Small intestine (tissue), 7 donors: Measurements from ENCODE around the gene CHD3. TPM values are rescaled to one million over a fixed set of nuclear protein-coding genes. Genes with fewer than 3 reads are reported as not detected.
"Not testable (repeated sequence)": the region's sequence is repeated elsewhere in the genome, so short reads cannot be mapped to it uniquely, and the experiment has no call there.

Source experiments
- DNase-seq, 2 donors: peaks; one replicate each; pipeline versions ENCODE4 v3.0.0 to v3.0.0-alpha.2; 2013
- FAIRE-seq: peaks from 2 replicates; lab custom pipeline; 2012; peaks lifted over from hg19 to GRCh38; lab: Jason Lieb, UNC
- H3K27ac ChIP-seq, 3 donors: one replicate each; pipeline ENCODE4 v1.5.1; 2013; ENCODE audit warnings: low read length in 2 of 3, mild to moderate bottlenecking in 2 of 3, control low read depth in 1 of 3, inconsistent platforms in 1 of 3, low read depth in 1 of 3, moderate library complexity in 1 of 3
- H3K27me3 ChIP-seq, 3 donors: one replicate each; pipeline ENCODE4 v1.6.1; 2013; ENCODE audit warnings: low read length in 3 of 3, inconsistent platforms in 1 of 3; ENCODE audit not compliant: control insufficient read depth in 3 of 3, insufficient read depth in 3 of 3
- H3K36me3 ChIP-seq, 3 donors: one replicate each; pipeline ENCODE4 v1.6.1; 2013; ENCODE audit warnings: low read length in 3 of 3, inconsistent platforms in 1 of 3, low read depth in 1 of 3, mild to moderate bottlenecking in 1 of 3, moderate library complexity in 1 of 3; ENCODE audit not compliant: control insufficient read depth in 3 of 3, insufficient read depth in 2 of 3
- H3K4me1 ChIP-seq, 3 donors: one replicate each; pipeline ENCODE4 v1.6.1; 2013; ENCODE audit warnings: low read length in 2 of 3, inconsistent platforms in 1 of 3, low read depth in 1 of 3, mild to moderate bottlenecking in 1 of 3, moderate library complexity in 1 of 3; ENCODE audit not compliant: control insufficient read depth in 3 of 3, insufficient read depth in 2 of 3
- H3K4me3 ChIP-seq, 3 donors: one replicate each; pipeline ENCODE4 v1.5.1; 2013; ENCODE audit warnings: low read length in 3 of 3, control low read depth in 1 of 3, inconsistent platforms in 1 of 3, low read depth in 1 of 3, mild to moderate bottlenecking in 1 of 3, moderate library complexity in 1 of 3
- H3K9me3 ChIP-seq, 2 donors: one replicate each; pipeline ENCODE4 v1.6.1; 2013; ENCODE audit warnings: low read depth in 1 of 2, low read length in 1 of 2; ENCODE audit not compliant: control insufficient read depth in 2 of 2, insufficient read depth in 1 of 2
- WGBS, 3 donors: extraction: QIAGEN DNeasy Blood & Tissue Kit; methylation state at CpG; one replicate each; pipeline ENCODE4 v1.1.7; 2013; 5-methylcytosine and 5-hydroxymethylcytosine counted together
- polyA plus RNA-seq, 4 donors: library from polyadenylated mRNA; stranded (reverse) in 3 of 4; unstranded in 1 of 4; fragments of 200-250 nt in 3 of 4; fragments of 120-200 nt in 1 of 4; gene quantifications; one replicate each; pipeline versions ENCODE4 v1.2.1 to v1.2.3, GENCODE V29; 2013
- donor health status: healthy with polysubstance abuse.
- donor health status: control.
- donor health status: control.
- donor health status: Bipolar disorder and iron deficiency.
- donor health status: healthy.

CHD3 gene
- polyA plus RNA-seq, 4 donors = 23.7 to 60.4 (median 36.7) TPM

DNA sequence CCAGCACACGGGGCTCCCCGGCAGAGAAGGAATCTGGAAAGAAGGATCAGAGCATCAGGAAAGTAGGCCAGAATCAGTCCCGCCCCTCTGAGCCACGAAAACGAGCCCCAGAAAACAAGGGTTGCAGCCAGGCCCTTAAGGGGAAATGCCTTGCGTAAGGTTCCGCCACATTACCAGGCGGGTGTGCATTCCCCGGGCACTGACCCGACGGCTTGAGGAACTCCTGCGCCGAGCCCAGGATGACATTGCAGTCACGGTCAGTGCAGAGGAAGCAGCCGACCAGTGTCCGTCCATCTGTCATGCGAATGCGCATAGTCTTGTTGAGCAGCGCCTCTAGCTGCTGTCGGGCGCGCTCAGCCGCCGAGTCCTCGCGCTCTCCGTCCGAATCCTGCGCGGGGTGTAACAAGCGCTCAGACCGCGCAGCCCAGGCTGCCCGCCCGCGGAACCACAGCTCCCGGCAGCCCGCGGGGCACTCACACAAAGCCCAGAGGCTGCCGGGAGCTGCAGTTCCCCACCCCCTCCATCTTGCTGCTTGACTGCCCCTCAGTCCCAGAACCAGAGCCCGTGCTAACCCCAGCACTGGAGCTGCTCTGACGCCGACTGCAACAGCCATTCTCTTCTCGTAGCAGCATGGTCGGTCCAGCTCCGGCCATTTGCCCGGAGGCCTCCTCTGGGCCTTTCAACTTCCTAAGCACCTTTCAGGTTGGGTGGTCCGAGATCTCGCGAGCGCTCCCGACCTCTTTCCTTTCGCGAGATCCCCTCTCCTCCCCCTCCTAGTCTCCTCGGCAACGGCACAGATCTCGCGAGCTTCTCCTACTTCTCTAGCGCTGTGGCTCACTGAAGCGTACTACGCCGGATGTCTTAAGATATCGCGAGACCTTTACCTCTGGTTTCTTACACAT lies 31.5 kb upstream of the CHD3 start, which contains the start of gene NAA38:
Gene NAA38 (minus strand): TSS at position 749 of the 902 bp plus-strand sequence. CDS start 96 bp downstream, at position 653.
- H3K4me1 ChIP-seq = peaks cover 0 to 32% (median 4%) of the 10 kb centered on the region in 3 donors
- H3K27ac ChIP-seq = peak within 1 kb of the TSS; percentile 50 to 89 (median 88)
- 0% methylated on average over 63 to 64 of the region's 64 CpGs for WGBS, 3 donors
- no peaks in the 10 kb centered on the region for H3K27me3 ChIP-seq
- FAIRE-seq (no peak), DNase-seq (peak; percentile 99 to 100)
- H3K4me3 ChIP-seq = peak within 1 kb of the TSS; percentile 48 to 76 (median 53)
- peaks cover 3 to 37% (median 5%) of the 10 kb centered on the region in 3 donors for H3K36me3 ChIP-seq
- H3K9me3 ChIP-seq = no peaks in the 10 kb centered on the region

DNA sequence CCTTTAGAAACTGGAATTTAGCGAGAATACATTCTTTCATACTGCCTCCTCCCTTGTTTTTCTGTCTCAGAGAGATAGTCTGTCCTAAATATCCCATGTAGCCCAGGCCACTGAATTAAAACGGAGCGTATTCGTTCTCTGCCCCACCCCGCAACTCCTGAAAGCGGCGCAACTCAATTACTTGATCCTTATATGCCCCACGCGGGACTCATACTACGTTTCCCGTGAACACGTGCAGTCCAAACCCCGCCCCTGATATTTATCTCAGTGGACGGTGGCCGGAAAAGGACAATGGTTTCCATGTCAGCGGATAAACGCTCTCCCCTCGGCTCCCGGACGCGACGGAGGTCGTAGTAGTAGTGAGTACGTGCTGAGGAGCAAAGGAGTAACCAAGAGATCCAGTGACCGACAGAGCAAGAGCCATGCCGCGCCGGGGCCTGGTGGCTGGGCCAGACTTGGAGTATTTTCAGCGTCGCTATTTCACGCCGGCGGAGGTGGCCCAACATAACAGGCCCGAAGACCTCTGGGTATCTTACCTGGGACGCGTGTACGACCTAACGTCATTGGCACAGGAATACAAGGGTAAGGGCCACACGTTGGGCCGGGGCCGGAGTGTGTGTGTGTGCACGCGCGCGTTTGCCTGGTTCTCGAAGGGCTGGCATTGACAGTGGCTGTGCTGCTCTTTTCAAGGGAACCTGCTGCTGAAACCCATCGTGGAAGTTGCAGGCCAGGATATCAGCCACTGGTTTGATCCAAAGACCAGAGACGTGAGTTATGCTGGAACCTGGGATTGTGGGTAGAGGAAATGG lies 30.7 kb upstream of the CHD3 start, which contains the start of gene CYB5D1:
Gene CYB5D1 (plus strand): TSS at position 291 of the 809 bp plus-strand sequence. CDS start 132 bp downstream, at position 423.
- 2 to 3% (median 3%) methylated on average over 48 of the region's 48 CpGs for WGBS, 3 donors
- peaks cover 0 to 32% (median 4%) of the 10 kb centered on the region in 3 donors for H3K4me1 ChIP-seq
- no peaks in the 10 kb centered on the region for H3K27me3 ChIP-seq
- FAIRE-seq = no peak
- H3K27ac ChIP-seq = peak within 1 kb of the TSS; percentile 50 to 89 (median 88)
- peak within 1 kb of the TSS; percentile 48 to 76 (median 53) for H3K4me3 ChIP-seq
- H3K9me3 ChIP-seq = no peaks in the 10 kb centered on the region
- peaks cover 1 to 28% (median 4%) of the 10 kb centered on the region in 3 donors for H3K36me3 ChIP-seq
- peak; percentile 95 to 97 for DNase-seq

DNA sequence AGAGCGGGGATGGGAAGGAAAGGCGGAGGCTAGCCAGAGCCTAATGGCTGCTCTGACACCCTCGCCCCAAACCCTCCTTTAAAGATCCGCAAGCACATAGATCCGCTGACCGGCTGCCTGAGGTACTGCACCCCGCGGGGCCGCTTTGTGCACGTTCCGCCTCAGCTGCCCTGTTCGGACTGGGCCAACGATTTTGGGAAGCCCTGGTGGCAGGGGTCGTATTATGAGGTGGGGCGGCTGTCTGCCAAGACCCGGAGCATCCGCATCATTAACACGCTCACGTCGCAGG lies 30.1 kb upstream of the CHD3 start:
- peak overlapping the region in 2 of 3 donors; percentile 88 to 89 for H3K27ac ChIP-seq
- WGBS, 3 donors = 19 to 42% (median 26%) methylated on average over 20 of the region's 20 CpGs
- peak overlapping the region in 2 of 3 donors; percentile 48 to 76 for H3K4me3 ChIP-seq
- no peaks in the 10 kb centered on the region for H3K27me3 ChIP-seq
- H3K9me3 ChIP-seq = no peaks in the 10 kb centered on the region
- no peak for FAIRE-seq
- H3K36me3 ChIP-seq = peaks cover 0 to 25% (median 0%) of the 10 kb centered on the region in 3 donors
- H3K4me1 ChIP-seq = peaks cover 0 to 32% (median 4%) of the 10 kb centered on the region in 3 donors
- peak; percentile 51 to 68 for DNase-seq

DNA sequence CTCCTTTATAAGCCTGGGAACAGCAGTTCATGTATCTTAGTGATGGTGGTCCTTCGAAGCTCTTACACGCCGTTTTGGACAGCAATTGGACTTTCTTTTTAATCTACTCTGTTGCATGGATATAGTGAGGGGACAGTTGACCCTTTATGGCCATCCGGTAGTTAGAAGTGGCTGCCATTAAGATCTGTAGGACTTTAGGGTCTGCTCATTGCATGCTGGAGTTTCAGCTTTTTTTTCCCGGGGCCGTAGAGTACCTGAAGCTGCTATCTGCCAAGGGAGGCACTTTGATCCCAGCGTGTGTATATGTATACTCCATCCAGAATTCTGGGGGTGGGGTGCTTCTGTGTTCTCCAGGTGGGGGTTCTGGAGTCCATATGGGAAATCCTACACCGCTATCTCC lies 29.6 kb upstream of the CHD3 start:
- H3K4me1 ChIP-seq = peaks cover 0 to 32% (median 4%) of the 10 kb centered on the region in 3 donors
- no peak overlapping the region for H3K27ac ChIP-seq
- WGBS, 3 donors = 61 to 85% (median 80%) methylated on average over 8 of the region's 8 CpGs
- DNase-seq = no peak
- H3K9me3 ChIP-seq = no peaks in the 10 kb centered on the region
- no peak for FAIRE-seq
- H3K27me3 ChIP-seq = no peaks in the 10 kb centered on the region
- H3K4me3 ChIP-seq = no peak overlapping the region
- H3K36me3 ChIP-seq = peaks cover 0 to 20% (median 0%) of the 10 kb centered on the region in 3 donors

DNA sequence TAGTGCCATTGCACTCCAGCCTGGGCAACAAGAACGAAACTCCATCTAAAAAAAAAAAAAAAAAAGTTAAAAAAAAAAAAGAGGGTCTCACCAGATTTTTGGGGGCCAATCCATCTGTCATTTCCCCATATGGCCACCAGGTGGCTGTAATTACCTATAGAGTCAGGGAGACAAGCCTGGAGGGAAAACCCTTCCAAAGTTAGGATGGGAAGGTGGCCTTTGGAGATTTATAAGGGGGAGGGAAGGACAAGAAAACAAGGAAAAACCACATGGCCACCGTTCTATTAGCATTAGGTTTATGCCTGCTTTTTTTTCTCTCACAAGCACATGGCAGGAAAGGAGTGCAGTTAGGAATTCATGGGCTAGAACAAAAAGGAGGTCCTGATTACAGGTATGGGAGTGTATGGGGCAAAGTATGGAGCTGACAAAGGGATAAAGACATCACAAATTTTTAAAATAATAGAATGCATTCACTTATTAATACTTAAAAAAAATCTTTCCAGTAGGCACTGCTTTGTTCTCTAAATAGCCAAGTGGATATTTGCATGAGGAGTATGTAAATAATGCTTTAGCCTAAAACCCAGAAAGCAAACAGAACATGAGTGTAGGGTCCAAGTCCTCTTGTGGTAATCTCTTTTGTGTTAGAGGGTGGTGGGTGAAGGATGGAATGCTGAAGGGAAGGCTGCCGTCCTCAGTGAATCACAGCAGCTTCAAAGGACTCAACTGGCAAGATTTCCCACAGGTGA lies 25.7 kb upstream of the CHD3 start:
- FAIRE-seq (no peak), DNase-seq (peak in 1 of 2 donors; percentile 46)
- Histone ChIP-seq H3K27me3 (no peaks in the 10 kb centered on the region), H3K4me1 (peaks cover 0 to 15% (median 4%) of the 10 kb centered on the region in 3 donors), H3K27ac (no peak overlapping the region), H3K36me3 (peaks cover 0 to 8% (median 0%) of the 10 kb centered on the region in 3 donors), H3K9me3 (no peaks in the 10 kb centered on the region), H3K4me3 (no peak overlapping the region)
- WGBS, 3 donors = 38 to 44% (median 40%) methylated on average over 3 of the region's 3 CpGs

DNA sequence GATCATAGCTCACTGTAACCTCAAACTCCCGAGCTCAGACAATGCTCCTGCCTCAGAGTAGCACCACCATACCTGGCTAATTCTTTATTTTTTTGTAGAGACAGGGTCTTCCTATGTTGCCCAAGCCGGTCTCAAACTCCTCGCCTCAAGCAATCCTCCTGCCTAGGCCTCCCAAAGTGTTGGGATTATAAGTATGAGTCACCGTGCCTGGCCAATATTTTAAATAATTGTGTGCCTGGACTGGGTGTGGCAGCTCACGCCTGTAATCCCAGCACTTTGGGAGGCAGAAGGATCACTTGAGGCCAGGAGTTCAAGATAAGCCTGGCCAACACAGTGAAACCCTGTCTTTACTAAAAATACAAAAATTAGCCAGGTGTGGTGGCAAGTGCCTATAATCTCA lies 24.2 kb upstream of the CHD3 start:
- not testable (repeated sequence) for H3K27me3 ChIP-seq, FAIRE-seq, H3K9me3 ChIP-seq, H3K27ac ChIP-seq, DNase-seq, H3K36me3 ChIP-seq, H3K4me3 ChIP-seq, H3K4me1 ChIP-seq
- 50 to 71% (median 70%) methylated on average over 5 of the region's 5 CpGs for WGBS, 3 donors

DNA sequence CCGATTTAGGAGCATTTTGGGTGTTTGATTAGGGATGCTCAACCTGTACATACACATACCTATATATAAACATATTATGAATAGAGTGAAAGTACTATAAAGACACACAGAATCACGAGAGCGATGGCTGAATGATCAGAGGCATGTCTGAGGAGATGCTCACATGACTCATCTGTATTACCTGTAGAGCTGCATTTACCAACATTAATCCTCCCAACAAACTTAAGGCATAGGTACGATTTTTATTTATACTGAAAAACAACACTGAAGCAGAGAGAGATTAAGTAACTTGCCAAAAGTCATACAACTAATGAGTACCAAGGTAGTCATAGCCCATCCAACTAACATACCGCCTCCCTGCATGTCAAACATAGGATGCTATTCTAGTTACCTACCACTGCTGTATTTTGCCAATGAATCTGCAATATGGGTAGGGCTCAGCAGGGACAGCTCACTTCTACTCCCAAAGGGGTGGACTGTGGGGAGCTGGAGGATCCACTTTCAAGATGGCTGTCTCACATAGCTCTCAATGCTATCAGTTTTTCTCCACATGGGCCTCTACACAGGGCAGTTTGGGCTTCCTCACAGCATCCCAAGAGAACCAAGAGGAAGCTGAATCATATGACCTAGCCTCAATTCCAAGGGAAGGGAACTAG lies 23.5 kb upstream of the CHD3 start:
- Histone ChIP-seq H3K27me3 (no peaks in the 10 kb centered on the region), H3K4me3 (no peak overlapping the region), H3K4me1 (no peaks in the 10 kb centered on the region), H3K27ac (no peak overlapping the region), H3K36me3 (peaks cover 0 to 10% (median 0%) of the 10 kb centered on the region in 3 donors), H3K9me3 (no peaks in the 10 kb centered on the region)
- DNase-seq (no peak), FAIRE-seq (no peak)
- WGBS, 3 donors = 92 to 93% (median 93%) methylated on average over 5 of the region's 5 CpGs
